GM18873 (cell line): ENCODE data around the gene METTL6.
"Not testable (repeated sequence)": the region's sequence is repeated elsewhere in the genome, so short reads cannot be mapped to it uniquely, and the experiment has no call there.

Experiments
- ATAC-seq: cut with Tn5 transposase; IDR thresholded peaks from one replicate; pipeline ENCODE4 v1.9.1; 2021; ENCODE audit warnings: mild to moderate bottlenecking, moderate library complexity, moderate number of reproducible peaks; ENCODE audit not compliant: unreplicated experiment, low FRiP score

METTL6 gene

DNA sequence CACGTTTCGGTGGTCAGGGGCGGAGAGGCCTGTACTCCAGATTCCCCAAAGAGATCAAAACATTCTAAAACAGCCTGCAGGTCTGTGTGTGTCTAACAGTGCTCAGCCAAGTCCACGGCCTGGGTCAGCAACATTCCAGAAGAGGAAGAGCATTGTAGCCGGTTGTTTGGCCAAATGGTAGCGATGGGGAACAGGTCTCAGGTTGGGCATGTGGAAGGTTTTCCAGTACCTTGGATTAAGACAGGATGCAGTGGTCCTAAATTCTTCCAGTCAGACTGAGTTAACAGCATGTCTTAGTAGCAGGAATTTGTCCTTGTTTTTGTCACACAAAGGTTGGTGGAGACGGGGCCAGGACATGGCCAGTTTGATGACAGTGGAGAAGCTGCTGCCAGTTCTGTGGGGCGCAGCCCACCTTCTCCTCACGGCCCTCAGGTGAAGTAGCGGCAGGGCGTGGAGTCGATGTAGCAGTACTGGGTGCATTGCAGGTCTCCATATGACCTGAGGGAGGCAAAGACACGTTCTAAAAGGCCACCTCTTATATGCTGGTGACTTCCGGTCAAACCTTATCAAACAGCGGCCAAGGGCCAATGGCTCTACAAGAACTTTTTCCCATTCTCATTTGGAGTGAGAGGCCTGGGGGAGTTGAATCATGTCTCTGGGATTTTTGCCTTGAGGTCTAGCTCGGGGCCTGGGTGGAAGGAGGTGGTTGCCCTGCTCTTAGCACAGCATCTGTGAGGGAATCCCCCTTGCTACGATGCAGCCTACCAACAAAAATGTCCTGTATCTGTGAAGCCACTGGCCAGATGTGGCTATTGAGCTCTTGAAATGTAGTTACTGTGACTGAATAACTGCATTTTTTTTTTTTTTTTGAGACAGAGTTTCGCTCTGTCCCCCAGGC, 24.1 kb upstream of the METTL6 start:
- no peak for ATAC-seq

DNA sequence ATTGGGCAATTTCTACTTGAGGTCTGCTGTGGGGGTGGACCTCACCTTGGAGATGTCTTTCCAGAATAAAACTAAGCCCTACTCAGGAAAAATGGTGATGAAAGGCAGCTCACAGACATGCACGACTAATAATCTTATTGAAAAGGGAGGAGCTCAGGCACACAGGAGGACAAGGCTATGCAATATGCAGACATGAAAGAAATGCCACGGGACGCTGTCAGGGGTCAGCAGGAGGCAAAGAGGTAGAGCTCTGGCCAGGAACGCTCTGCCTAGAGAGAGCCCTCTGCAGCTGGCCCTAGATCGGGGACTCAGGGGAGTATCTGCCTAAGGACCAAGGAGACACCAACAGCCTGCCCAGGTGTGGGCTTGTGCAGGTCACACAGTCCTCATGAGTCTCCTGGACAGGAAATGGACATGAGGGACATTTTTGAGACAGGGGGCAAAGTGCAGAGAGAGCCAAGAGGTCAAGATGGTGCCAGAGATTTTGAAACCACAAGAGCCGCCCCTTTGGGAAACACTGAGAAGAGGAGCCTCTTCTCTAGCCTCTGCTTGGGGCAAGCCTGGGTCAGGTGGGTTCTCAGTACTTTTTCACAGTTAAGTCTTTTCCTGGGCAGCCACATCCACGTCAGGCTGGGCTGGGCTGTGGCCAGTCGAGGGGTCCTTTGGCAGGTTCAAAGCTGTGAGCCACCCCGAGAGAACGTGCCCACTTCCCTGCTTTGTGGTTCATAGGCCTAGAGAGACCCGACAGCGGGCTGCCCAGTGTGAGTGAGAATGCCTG, 23.3 kb upstream of the METTL6 start:
- no peak for ATAC-seq

DNA sequence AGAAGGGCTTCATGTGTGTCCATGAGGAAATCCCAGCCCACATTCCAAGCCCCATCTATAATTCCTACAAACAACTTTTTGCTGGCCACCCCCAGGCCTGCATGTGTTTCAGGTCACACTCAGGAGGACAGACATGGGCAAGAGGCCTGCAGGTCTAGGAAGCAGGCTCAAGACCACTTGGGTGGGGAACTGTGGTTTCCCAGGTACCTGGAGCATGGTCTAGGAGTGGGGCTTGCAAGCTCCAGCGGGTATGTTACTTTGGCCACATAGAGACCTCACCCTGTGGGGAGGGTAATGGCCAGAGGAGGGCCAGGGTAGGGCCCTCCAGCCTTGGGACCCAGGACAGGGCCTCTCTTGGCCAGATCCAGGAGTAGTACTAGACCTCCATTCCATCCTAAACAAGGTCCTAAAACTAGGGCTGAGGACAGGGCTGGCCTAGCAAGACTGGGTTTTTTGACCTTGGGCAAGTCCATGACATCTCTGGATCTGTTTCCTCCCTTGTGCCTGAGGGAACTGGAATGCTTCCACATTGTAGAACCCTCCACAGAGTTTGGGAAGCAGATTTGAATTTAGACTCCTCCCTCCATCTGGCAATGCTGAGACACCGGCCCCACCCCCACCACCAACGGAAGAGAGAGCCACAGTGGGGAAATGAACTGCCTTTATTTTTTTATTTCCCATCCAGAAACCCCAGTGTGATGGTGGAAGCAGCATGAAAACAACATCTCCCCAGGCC, 22.3 kb upstream of the METTL6 start:
- no peak for ATAC-seq

GRCh38 chr3:15443826-15444524, 16.6 kb upstream of the METTL6 start:
- ATAC-seq: no peak

- no peak for ATAC-seq
These were observed 13.5 kb upstream of the METTL6 start for GRCh38 chr3:15440891-15441290.

- ATAC-seq: no peak
These were observed 12.1 kb upstream of the METTL6 start for GRCh38 chr3:15439476-15439875.

GRCh38 chr3:15438983-15439382, 11.6 kb upstream of the METTL6 start:
- ATAC-seq: no peak

DNA sequence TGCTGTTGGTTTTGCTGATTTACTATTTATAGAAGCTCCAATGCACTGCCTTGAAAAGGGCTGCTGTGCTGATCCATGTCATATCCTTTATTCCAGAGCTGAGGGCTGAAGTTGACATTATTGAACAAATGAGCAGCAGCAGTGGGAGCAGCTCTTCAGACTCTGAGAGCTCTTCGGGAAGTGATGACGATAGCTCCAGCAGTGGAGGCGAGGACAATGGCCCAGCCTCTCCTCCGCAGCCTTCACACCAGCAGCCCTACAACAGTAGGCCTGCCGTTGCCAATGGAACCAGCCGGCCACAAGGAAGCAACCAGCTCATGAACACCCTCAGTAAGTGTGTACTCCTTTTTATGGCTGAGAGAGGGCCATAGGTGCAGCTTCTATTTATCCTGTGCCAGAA, 8.9 kb upstream of the METTL6 start:
- no peak for ATAC-seq

DNA sequence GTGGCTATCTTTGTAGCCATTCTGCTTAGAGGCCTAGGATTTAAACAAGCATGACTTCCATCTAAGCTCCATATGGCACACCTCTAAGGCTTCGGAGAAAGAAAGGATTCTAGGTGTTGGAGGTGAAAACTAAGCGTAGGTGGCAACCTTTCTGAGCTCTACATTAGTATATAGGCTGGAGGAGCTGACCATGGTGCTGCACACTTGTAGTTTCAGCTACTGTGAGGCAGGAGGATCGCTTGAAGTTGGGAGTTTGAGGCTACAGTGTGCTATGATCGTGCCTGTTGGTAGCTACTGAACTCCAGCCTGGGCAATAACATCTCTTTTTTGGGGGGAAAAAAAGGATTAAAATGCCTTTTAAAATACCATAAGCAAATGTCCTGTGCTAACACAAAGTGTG, 7.4 kb upstream of the METTL6 start:
- no peak for ATAC-seq

- ATAC-seq: no peak
These were observed 6.2 kb upstream of the METTL6 start for GRCh38 chr3:15433531-15433930.

DNA sequence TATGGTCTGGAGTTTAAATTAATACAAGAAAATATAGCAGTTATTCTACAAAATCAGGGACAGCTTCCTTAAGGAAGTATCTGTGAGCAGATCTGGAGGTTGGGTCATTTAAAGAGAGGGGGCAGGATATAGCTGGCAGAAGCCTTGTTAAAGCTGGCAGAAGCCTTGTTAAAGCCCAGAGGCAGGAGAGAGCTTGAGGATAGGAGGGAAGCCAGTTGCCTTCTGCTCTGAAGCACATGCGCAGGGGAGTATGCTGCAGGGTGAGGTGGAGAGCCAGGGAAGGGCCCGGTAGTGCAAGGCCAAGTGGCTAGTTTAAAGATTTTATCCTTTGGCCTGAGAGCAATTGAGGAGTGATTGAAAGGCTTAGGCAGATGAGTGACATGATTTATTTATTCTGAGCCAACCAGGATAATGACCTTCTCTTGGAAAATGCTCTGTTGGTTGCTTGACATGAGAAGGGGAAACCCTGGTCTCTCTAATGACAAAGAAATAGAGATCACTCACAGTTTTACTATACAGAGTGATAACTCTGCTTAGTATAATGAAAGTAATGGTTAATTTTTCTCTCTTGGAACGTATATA, 4.0 kb upstream of the METTL6 start:
- ATAC-seq: no peak

DNA sequence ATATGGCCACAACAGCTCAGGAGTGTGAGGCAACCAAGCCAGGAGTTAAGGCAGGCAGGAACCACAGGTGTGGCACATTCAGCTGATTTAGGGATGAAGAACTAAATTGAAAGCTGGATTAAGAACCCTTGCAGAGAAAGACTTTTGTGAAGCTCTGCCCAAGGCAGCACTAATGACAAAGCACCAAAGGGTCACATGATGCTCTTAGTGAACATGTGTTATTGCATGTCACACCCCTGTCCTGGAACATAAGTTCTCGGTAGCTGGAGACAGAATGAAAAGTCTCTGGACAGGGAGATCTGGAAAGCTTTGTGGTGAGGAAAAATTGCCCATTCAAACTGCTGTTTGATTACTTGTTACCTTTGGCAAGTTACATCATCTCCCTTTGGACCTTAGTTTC, 3.3 kb upstream of the METTL6 start:
- no peak for ATAC-seq

- ATAC-seq: no peak
These were observed 1.7 kb upstream of the METTL6 start for GRCh38 chr3:15429080-15429479.

DNA sequence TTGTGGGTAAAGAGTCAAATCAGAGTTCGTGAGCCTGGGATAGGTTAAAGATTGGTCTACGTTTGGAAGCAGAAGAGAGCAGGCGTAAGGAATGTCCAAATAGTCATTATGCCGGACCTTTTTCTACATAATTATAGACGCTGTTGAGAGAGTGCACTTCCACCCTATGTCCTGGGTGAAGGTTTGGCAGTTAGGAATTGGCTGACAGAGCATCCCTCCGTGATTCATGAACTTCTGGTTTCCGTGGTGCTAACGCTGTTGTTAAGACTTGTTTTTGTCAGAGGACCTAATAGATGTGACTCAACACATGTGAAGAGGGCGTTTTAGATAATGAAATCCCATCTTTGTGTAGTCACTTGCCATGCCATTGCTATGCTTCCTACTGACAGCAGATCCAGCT, 1.2 kb upstream of the METTL6 start:
- no peak for ATAC-seq

DNA sequence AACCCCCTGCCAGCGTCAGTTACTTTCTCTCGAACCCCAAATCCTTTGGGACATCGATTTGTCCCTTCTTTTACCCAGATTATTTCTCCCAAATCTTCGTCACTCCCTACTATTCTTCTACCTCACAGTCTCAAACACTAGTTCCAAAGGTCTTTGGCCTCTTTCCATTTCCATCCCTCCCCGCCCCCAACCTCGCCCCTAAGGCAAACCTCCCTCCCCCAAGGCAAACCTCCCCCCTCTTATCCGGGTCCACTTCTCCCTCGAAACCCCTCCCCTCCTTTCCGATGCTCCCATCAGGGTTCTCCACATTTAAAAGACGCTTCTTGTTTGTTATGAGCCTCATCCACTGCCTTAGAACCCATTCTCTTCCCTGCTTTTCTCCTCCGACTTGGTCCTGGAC, 637 bp upstream of the METTL6 start:
- ATAC-seq: no peak

DNA sequence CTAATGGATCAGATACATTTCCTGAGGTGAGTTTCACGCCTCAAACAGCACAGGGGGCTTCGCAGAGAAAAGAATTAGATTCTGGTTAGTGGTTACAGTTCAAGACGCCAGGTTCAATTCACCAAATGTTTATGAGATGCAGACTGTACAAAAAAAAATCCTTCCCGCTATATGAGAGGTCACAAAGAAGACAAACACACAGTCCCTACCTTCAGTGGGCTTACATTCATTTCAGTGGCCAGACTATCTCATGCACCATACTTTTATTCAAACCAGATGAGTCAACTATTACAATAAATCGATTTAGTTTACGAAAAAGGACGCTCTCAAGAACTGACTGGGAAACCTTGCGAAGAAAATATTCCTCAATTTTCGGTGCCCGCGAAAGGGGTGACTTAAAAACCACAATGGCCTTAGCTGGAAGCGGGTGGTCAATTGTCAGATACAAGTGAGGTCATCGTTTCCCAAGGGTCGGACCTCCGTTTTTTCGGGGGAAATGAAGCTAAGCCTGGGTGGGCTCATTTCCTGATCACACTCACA, 695 bp downstream of the METTL6 start:
- ATAC-seq: no peak

DNA sequence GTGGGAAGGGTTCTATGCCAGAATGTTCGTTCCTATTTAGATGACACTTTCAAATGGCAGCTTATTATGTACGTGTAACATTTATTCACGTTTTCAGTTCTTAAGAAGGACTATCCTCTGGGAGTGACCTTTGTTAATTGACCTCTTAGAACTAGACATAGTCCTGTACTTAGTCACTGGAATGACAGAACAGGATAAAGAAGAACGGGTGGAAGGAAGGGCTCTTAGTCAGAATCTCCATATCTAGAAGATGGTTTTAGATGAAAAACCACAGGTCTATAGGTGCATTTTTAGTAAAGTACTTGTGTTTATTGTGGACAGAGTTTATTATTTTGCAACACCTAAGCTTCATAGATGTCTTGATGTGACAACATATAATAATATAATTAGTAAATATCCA, 6.5 kb downstream of the METTL6 start:
- no peak for ATAC-seq

- ATAC-seq: not testable (repeated sequence)
These were observed 16.4 kb downstream of the METTL6 start for GRCh38 chr3:15410966-15411365.

DNA sequence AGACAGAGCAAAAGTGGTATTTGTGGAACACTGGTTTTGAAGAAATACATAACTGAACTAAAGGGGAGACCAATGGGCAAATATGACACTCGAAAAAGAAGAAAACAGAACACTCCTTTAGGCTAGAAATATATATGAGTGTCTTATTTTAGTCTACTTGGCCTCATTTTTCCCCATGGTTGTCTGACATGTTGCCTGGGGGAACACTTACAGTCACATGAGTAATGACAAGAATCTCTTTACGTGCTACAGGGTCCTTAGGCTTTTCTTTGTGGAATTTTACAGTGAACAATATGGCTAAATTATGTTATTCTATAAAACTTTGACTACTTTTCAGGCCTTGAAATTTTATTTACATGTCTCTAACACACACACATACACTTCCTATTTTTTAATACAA, 17.6 kb downstream of the METTL6 start:
- ATAC-seq: no peak

DNA sequence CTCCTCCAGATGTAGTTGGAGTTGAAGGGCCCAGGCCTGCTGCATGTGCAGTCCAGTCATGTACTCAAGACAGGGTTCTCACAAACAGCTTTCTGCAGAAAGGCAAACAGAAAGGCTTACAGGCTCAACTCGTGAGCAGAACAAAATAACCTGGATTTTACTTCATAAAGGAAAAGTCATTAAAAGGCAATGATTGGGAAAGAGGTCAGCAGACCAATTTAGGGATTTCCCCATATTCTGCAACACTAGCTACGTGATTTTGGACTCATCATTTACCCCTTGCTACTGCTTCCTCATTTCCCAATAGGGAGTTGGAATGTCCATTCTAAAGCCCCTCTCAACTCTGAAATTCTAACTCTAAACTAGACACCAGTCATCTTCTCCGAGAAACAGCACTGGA, 18.1 kb downstream of the METTL6 start:
- no peak for ATAC-seq
